Measurements from ENCODE around the gene TBC1D12.
"Not testable (repeated sequence)": the region's sequence is repeated elsewhere in the genome, so short reads cannot be mapped to it uniquely, and the experiment has no call there.

The TBC1D12 gene

GRCh38 chr10:94402204-94402842, at the start of gene TBC1D12:
Gene TBC1D12 (plus strand): TSS chr10:94402541. CDS start chr10:94402614, 73 bp downstream.
- peak; percentile 82 for DNase-seq

- DNase-seq: no peak
Observed at GRCh38 chr10:94353336-94353735, 49.0 kb upstream of the TBC1D12 start.

DNA sequence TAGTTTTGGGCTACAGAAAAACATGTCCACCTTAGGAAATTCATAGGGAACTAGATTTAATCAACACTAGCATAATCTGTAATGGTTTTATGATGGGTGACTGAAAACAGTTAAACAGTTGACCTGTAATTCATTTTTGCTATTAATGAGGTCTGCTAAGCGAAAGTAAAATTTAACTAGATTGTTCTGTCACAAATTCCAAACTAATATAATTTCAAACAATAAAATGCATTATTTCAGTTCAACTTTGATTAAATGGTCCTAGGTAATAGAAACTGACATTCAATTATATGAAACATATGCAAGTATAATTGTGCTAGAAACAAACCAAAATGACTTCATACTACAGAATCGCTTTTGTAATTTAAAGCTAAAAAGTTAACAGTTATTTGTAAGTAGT, 46.5 kb upstream of the TBC1D12 start:
- DNase-seq: no peak

DNA sequence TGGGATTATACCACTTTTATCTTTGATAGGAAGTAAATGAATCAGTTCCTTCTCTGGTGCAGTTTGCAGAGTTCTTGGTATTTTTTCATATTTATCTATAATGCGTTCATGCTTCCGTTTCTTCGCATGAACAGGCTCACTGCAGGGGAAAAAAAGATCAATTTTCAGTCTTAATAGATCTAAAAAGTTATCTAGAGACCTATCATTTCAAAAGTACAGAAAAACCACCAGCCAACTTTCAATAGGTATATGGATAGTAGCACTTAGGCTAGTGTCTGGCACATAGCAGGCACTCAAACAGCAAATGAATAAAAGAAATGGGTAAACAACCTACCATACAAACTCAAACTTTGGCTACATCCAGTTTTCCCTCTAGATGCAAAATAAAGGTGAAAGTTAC, 45.1 kb upstream of the TBC1D12 start:
- no peak for DNase-seq

- DNase-seq: no peak
Observed at GRCh38 chr10:94358480-94358879, 43.9 kb upstream of the TBC1D12 start.

- no peak for DNase-seq
Observed at GRCh38 chr10:94361171-94361794, 41.1 kb upstream of the TBC1D12 start.

GRCh38 chr10:94362360-94363250, 39.7 kb upstream of the TBC1D12 start, which contains the start of gene NOC3L:
Gene NOC3L (minus strand): TSS chr10:94362939. CDS start chr10:94362838, 101 bp downstream.
- DNase-seq: peak; percentile 78

GRCh38 chr10:94363251-94363565, 39.1 kb upstream of the TBC1D12 start:
- no peak for DNase-seq

- no peak for DNase-seq
Observed at GRCh38 chr10:94364482-94364881, 37.9 kb upstream of the TBC1D12 start.

DNA sequence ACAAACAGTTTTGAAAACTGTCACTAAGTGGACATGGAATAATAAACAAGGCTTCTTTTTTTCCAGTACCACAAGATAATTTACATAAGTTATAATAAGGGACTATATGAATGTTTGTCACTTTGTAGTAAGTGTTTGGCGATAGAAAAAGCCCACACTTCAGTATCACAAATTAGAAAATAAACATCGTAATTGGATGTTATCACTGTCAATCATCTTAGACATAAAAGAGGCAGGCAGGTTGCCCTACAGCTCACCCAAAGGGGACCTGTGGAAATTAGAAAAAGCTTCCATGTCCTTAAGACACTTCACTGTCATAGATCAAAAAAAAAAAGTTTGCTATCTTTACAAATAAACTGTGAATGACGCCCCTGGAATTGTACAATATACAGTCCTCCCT, 36.0 kb upstream of the TBC1D12 start:
- no peak for DNase-seq

DNA sequence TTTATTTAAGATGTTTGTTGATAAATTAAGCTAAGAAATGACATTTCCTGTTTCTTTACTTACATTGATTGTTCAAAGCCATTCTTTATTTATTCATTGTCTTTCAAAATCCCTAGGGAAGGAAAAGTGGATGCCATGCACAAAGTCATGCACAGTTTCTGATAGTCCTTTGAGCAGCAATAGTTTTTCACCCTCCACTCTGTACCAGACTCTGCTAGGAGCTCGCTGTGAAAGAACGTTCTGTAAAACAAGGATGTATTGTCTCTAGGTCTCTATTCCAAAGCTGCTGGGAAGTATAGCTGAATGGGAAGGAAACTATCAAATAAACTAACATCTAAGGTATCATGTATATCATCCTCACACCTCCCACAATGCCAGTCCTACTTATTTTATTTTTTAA, 31.8 kb upstream of the TBC1D12 start:
- DNase-seq: no peak

- DNase-seq: no peak
Observed at GRCh38 chr10:94375374-94375773, 27.0 kb upstream of the TBC1D12 start.

DNA sequence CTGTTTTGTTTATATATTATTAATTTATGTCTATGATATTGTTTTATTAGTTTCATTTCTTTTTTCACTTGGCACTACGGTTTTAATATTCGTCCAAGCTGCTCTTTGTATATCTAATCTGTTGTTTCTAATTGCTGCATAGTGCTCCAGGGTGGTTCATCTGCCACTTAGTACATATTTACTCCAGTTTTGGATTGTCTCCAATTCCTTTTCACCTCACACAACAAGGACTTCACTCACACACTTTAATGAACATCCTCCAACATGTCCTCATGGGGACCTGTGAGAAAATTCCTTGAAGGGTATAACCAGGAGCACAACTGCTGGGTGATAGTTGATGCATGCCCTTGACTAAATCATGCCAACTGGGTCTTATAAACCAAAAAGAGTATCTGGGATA, 25.5 kb upstream of the TBC1D12 start:
- no peak for DNase-seq

DNA sequence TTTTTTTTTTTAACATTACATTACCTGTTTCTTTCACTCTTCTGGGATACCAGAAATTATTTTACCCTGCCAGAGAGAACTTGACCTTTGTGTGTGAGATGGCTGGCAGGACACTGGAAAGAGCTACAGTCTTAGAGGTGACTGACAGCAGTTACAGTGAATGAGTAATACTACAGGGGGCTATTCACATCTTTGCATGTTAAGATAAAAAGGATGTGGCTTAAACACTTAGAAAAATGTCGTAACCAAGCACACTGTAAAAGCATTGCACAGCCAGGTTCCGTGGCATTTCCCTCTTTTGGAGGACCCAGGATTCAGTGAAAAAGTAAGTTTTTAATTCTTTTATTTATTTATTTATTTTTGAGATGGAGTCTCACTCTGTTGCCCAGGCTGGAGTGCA, 18.8 kb upstream of the TBC1D12 start:
- DNase-seq: no peak

GRCh38 chr10:94385733-94386132, 16.6 kb upstream of the TBC1D12 start:
- not testable (repeated sequence) for DNase-seq

GRCh38 chr10:94392117-94392516, 10.2 kb upstream of the TBC1D12 start:
- DNase-seq: not testable (repeated sequence)

GRCh38 chr10:94397549-94398370, 4.6 kb upstream of the TBC1D12 start:
- DNase-seq: no peak

GRCh38 chr10:94398762-94399161, 3.6 kb upstream of the TBC1D12 start:
- DNase-seq: no peak

DNA sequence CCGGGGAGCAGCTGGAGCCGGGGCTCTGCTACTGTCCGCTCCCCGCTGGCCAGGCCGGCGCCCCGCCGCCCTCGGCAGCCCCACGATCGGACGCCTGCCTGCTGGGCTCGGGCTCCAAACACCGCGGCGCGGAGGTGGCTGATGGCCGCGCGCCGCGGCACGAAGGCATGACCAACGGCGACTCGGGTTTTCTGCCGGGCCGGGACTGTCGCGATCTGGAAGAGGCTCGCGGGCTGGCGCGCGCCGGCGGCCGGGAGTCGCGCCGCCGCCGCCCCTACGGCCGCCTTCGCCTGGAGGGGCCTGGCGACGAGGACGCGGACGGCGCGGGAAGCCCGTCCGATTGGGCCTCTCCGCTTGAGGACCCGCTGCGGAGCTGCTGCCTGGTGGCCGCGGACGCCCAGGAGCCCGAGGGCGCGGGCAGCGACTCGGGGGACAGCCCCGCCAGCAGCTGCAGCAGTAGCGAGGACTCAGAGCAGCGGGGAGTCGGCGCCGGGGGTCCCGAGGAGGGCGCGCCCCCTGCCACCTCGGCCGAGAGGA, 570 bp downstream of the TBC1D12 start:
- DNase-seq: no peak

DNA sequence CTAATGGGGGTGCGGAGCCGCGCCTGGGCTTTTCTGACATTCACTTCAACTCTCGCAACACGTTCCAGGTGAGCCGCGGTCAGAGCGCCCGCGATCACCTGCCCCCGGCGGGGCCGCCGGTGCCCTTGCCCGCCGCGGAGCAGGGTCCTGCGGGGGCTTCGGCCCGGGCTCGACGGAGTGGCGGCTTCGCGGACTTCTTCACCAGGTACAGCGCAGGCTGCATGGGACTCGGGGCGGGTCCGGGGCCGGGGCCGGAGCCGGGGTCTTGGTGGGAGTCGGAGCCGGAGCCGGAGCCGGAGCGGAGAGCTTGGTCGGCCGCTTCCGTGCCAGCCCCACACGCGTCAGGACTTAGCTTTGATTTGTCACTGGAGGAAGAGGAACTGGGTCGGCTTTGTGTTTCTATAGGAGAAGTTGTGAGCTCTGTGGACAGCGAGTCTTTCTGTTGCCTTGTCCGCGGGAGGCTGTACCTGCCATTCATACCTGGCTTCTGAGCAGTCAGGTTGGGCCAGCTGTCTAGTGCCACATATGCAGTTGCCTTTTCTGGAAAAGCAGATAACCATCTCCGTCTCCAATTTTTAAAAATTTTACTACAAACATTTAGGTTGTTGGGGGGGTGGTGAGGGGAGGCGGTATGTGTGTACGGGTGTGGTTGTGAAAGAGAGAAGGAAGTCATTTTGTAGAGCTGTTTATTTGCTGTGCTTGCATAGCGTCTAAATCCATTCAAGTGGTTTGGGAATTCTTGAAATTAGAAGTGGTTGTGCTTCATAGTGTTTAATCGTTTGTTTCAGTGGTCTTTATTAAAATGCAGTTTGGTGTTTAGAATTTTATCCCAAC, 1.3 kb downstream of the TBC1D12 start:
- no peak for DNase-seq

- no peak for DNase-seq
Observed at GRCh38 chr10:94405406-94405805, 3.1 kb downstream of the TBC1D12 start.

DNA sequence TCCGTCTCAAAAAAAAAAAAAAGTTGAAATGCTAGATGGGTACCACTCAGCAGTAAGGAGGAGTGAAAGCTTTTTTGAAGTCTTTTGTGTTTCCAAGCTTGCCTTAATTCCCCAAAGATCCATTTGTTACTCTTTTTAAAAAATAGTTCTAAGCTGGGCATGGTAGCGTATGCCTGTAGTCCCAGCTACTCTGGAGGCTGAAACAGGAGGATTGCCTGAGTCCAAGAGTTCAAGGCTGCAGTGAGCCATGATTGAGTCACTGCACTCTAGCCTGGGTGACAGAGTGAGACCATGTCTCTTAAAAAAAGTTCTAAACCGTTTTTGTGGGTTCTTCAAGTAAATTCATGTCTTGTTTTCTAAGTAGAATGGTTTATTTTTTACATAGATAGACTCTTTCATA, 5.3 kb downstream of the TBC1D12 start:
- DNase-seq: no peak

All from NCI-H1694 (cell line).